Astrocyte of the cerebellum (primary cell): ENCODE results near the gene VPS13D.

ENCODE experiments used
- DNase-seq: peaks from one replicate; pipeline ENCODE4 v3.0.0-alpha.2; 2011; ENCODE audit warnings: low read depth
- H3K4me3 ChIP-seq: 2 replicates; pipeline ENCODE4 v1.5.1; 2011; ENCODE audit warnings: mild to moderate bottlenecking, low read depth, low read length, moderate library complexity
- in situ Hi-C: cut with HindIII; loops from 2 replicates; pipeline ENCODE4 v1.10.0; 2017; ENCODE audit warnings: low sequenced_read_pairs
- TF ChIP-seq, protein P1 (sequence below): IDR thresholded peaks from 2 replicates; pipeline ENCODE4 v1.5.1; 2012; ENCODE audit warnings: low read length, low read depth, moderate library complexity, mild to moderate bottlenecking; ENCODE audit errors: missing control alignments

VPS13D gene

GRCh38 chr1:12461754-12462153 lies 231.9 kb downstream of the VPS13D start:
- DNase-seq = no peak
- TF ChIP-seq, protein P1, sequence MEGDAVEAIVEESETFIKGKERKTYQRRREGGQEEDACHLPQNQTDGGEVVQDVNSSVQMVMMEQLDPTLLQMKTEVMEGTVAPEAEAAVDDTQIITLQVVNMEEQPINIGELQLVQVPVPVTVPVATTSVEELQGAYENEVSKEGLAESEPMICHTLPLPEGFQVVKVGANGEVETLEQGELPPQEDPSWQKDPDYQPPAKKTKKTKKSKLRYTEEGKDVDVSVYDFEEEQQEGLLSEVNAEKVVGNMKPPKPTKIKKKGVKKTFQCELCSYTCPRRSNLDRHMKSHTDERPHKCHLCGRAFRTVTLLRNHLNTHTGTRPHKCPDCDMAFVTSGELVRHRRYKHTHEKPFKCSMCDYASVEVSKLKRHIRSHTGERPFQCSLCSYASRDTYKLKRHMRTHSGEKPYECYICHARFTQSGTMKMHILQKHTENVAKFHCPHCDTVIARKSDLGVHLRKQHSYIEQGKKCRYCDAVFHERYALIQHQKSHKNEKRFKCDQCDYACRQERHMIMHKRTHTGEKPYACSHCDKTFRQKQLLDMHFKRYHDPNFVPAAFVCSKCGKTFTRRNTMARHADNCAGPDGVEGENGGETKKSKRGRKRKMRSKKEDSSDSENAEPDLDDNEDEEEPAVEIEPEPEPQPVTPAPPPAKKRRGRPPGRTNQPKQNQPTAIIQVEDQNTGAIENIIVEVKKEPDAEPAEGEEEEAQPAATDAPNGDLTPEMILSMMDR = no peak
- in situ Hi-C loops = no loop called here

GRCh38 chr1:12462586-12462985 lies 232.8 kb downstream of the VPS13D start:
- TF ChIP-seq, protein P1 = no peak
- in situ Hi-C loops = no loop called here
- DNase-seq = no peak
- H3K4me3 ChIP-seq = no peak overlapping the region

More at GRCh38 chr1:12461754-12462153, 231.9 kb downstream of the VPS13D start:
- H3K4me3 ChIP-seq = no peak overlapping the region

DNA sequence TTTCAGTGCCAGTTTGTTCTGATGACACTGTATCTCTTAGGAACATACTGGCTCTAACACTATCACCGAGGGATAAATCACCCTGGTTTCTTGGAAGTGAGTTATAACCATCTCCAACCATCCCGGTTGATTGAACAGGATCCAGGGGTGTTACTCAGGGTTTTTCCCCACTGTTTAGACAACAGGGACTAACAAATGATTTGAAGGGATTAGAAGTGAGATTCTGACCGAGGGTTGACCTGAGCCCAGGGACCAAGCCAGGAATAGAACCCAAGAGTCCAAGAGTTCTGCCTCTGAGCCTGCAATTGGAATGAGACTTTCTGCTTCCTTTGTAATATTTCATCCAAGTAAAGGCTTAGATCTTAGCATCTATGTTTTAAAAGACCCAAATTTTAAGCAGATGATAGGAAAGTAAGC lies 234.2 kb downstream of the VPS13D start:
- in situ Hi-C loops = no loop called here
- TF ChIP-seq, protein P1 = no peak
- DNase-seq = no peak
- H3K4me3 ChIP-seq = no peak overlapping the region

GRCh38 chr1:12464598-12465056 lies 234.8 kb downstream of the VPS13D start:
- in situ Hi-C loops = no loop called here
- TF ChIP-seq, protein P1 = no peak
- peak; percentile 96 for DNase-seq
- H3K4me3 ChIP-seq = peak overlapping the region; percentile 2

DNA sequence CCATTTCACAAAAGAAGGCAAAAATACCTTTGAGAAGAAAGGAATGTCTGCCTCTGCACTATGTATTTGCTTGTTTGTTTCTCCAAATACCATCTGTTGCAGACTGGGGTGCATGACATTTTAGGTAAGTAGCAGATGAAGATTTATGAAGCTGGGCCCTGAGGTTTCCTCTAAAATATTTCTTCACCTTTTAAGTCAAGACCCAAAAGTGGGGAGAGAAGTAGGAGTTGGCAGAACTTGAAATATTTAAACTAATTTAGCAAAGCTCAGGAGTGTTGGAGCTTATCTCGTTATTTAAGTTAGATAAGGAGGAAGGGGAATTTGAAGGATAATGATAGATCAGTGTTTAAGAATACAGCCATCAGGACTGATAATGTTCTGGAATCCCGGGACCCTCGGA lies 235.3 kb downstream of the VPS13D start:
- TF ChIP-seq, protein P1 = no peak
- no peak for DNase-seq
- H3K4me3 ChIP-seq = peak overlapping the region; percentile 2
- in situ Hi-C loops = no loop called here

DNA sequence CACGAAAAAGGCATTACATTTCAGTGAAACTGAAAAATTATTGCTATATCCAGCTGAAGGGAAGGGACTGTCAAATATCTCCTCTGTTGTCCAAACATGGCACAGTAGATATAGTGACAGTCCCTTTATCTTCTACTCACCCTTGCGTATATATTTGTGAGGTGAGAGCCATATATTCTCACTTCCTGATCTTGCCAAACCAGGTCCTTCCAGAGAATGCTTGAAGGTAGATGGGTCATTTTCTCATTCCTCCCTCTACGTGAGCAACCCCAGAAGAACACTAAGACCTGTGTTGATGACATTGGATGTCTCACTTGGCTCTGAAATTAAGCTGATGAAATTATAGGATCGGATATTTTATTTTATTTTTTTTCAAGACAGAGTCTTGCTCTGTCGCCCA lies 237.0 kb downstream of the VPS13D start:
- TF ChIP-seq, protein P1 = no peak
- DNase-seq = no peak
- in situ Hi-C loops = no loop called here
- no peak overlapping the region for H3K4me3 ChIP-seq
